Measurements from ENCODE around the gene RNU6-1.

Gene RNU6-1

GRCh38 chr15:67820992-67821783, 18.7 kb downstream of the RNU6-1 start:
- DNase-seq (ENCODE audit: low read depth), result no peak

GRCh38 chr15:67820122-67820991, 19.5 kb downstream of the RNU6-1 start:
- DNase-seq (ENCODE audit: low read depth), result no peak

DNA sequence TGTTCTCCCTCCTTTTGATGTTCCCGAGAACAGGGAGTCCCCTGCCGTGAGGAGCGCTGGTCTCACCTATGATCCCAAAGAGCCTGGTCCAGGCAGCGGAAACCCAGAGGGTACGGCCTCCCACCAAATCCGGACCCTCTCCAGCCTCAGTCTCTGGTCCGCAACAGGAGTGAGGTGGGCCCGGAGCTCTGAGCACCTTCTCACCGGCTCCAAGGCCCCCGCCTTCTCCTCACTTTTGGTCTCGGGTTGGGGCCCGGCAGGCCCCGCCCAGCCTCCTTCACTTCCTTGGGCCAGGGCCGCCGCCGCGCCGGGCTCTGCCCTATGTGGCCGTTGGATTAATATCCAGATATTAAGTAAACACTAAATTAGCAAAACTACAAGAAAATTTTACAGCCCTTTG, 20.2 kb downstream of the RNU6-1 start:
- DNase-seq (ENCODE audit: low read depth), result no peak

- no peak for DNase-seq (ENCODE audit: low read depth)
These were observed 21.4 kb downstream of the RNU6-1 start for GRCh38 chr15:67818464-67818863.

DNA sequence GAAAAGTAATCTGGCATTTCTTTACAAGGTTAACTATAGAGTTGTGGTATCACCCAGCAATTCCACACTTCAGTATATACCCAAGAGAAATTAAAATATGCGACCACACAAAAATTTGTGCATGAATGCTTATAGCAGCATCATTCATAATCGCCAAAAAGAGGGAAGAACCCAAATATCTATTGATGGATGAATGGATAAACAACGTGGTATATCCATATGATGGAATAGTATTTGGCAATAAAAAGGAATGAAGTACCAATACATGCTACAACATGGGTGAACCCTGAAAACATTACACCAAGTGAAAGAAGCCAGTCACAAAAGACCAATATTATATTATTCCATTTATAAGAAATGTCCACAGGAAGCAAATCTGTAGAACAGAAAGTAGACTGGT, 23.2 kb downstream of the RNU6-1 start:
- no peak for DNase-seq (ENCODE audit: low read depth)

DNA sequence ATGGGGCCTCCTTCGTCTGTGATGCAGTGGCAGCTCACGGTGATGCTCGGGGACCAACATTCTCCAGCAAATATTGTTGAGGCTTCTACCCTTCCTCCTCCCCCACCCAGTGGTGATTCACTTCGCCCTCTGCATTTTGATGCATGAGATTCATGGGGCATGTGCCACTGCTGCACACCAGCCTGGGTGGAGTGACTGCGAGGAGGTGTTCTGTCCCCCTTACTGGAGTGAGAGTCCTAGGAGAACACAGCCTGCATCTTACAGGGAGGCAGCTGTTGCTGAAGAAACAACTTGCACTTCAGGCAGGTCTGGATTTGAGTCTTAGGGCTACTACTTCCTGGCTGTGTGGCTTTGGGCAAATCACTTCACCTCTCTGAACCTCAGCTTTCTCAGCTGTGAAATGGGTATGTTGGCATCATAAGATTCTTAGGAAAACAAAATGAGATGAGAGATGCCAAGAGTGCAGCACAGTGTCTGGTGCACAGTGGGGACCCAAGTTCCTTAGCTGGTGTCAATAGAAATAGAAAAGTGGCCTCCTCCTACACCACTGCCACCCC, 24.7 kb downstream of the RNU6-1 start:
- no peak for DNase-seq (ENCODE audit: low read depth)

DNA sequence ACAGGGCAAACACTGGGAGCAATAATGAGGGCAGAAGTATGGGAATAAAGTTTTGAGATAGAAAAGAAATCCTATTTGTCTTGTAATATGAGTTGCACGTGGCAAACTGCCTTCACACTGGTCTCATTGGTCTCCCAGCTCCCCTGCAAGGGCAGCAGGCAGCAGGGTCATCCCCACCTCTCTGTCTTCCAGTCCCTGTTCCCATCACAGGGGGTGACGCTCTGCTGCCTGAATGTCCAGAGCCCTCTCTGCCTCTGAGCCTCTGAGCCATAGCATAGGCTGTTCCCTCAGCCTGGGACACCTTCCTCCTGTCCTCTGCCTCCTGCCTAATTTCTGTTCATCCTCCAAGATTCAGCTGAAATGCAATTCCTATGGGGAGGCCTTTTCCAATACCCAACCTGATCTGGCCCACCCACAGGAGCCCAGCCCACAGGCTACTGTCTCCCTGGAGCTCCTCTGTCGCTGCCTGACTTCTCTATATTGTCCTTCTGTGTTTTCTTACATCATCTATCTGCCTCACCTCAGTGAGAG, 26.7 kb downstream of the RNU6-1 start:
- DNase-seq (ENCODE audit: low read depth), result no peak

GRCh38 chr15:67812241-67812644, 27.6 kb downstream of the RNU6-1 start:
- DNase-seq (ENCODE audit: low read depth), result no peak

DNA sequence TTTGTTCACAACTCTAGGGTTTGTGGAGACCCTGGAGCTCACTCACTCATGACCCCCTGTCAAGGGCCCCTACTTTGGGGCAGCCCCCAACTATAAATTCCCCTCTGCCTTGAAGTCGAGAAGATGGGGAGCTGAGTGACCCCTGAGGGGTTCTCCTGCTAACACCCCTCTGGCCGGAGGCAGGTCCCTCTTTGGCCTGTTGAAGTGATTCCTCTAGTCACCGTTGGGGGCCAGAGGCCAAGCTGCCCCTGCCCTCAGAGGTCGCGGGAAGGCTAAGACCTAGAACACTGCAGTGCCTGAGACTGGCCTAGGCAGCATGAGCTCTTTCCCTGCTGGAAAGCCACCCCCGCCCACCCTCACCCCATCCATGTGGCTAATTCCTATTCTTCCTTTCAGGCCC, 30.0 kb downstream of the RNU6-1 start:
- no peak for DNase-seq (ENCODE audit: low read depth)

GRCh38 chr15:67809441-67809840, 30.4 kb downstream of the RNU6-1 start:
- DNase-seq (ENCODE audit: low read depth), result no peak

DNA sequence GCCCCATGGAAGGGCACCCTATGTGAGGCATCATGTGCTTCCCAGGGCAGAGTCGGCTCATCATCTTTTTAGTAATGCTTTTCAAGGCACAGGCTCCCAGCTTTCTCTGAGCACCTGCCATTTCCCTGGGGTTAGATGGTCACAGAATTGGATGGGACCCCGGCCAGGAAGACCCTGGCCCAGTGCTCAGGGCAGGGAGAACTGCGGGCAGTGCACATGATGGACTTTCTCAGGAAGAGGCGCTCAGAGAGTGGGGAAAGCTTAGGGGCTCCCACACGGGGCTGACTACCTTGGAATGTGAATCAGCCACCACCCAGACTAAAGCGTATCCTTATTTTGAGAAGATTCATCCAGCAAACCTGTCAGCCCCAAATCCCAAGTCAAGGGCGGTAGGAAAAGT, 31.0 kb downstream of the RNU6-1 start:
- DNase-seq (ENCODE audit: low read depth), result no peak

DNA sequence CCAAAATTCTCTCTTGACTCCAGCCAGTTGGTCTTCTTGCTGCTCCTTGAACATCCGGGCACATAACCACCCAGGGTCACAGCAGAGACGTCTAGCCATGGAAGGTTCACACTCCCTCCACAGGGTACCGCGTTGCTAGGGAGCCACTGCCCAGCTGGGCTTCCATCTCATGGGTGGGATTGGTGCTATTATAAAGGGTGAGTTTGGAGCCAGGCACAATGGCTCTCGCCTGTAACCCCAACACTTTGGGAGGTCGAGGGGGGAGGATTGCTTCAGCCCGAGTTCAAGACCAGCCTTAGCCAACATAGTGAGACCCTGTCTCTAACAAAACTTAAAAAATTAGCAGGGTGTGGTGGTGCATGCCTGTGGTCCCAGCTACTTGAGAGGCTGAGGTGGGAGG, 32.0 kb downstream of the RNU6-1 start:
- no peak for DNase-seq (ENCODE audit: low read depth)

GRCh38 chr15:67807141-67807540, 32.7 kb downstream of the RNU6-1 start:
- DNase-seq (ENCODE audit: low read depth), result no peak

GRCh38 chr15:67806536-67806935, 33.3 kb downstream of the RNU6-1 start:
- DNase-seq (ENCODE audit: low read depth), result no peak

DNA sequence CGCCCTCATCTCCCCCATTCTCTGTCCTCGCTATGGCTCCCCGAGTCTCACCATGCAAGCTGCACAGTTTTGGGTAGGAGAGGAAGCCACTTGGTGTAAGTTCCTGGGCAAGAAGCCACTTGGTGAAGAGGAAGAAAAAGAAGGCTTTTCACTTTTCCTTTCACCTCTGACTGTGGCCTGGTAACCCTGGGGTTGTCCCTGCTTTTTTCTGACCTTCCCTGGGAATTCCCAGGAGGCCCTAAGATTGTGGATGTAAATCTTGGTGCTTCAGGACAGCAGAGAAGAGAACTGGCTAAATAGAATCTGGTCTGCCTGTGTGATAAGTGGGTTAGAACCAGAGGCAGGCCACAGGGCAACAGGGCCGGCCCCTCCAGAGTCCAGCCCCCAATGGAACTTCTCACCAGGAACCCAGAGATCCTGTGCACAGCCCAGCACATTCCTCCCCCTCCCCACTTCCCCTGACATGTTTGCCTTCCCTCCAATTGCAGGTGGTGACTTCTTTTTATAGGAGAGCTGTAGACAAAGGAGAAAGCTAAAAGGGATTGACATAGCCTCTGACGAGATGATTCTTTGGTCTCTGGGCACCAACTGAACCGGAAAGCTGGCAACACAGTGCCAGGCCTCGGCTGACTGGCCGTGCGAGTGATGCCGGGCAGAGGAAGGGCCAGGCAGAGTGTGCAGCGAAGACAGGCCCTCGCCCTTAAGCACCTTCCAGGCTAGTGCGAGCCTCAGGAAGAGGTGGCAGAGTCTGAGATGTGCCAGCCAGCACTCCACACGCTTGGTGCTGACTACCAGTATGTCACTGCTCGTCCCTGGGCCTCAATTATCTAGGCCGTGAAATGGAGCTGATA, 34.0 kb downstream of the RNU6-1 start:
- no peak for DNase-seq (ENCODE audit: low read depth)

DNA sequence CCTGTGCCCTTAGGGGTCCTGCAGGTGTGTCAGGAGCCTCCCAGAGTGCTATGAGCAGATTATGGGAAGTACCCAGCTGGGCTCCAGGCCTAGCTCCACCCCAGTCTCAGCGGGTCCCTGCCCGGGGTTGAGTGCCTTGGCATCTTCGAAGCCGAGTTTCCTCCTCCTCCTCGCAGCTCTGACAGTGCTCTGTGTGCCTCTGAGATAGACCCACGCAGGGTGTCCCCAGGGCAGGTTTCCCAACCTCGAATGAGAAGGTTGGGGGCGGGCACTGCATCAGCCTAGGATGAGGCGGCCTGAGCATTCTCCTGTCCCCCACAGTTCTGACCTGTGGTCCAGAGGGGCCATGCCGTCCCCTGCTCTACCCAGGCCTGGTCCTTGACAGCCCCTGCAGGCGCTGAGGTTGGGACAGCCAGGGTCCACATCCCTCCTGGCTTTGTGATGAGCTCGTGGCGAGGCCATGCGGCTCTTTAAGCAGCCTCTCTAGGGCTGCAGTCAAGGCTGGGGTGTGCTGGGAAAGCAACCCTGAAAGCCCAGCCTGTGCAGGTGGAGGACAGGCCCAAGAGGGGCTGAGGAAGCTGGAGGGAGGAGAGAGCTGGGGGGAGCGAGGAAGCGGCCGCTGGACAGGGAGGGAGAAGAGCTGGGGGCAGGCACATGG, 34.7 kb downstream of the RNU6-1 start:
- no peak for DNase-seq (ENCODE audit: low read depth)

- no peak for DNase-seq (ENCODE audit: low read depth)
These were observed 35.6 kb downstream of the RNU6-1 start for GRCh38 chr15:67803996-67804843.

DNA sequence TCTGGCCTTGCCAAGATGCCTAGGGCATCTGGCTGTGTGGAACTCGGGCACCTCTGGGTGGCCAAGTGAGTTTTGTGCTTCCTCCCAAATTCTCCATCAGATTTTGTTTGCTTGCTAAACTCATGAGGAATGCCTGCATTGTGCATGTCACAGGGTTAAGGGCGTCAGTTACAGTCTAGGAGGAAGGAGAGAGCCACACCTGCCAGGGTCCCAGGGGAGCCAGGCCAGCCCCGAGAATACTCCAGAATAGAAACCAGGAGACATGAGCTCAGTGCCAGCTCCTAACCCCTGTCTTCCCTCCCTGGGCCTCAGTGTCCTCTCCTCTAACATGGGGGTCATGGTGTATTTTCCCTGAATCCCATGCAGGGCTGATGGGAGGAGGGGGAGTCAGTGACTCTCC, 36.5 kb downstream of the RNU6-1 start:
- DNase-seq (ENCODE audit: low read depth), result no peak

GRCh38 chr15:67801926-67802914, 37.6 kb downstream of the RNU6-1 start:
- no peak for DNase-seq (ENCODE audit: low read depth)

All from stimulated activated CD4-positive, alpha-beta T cell treated with anti-CD3 and anti-CD28 coated beads, Interleukin-2, amount 100 ng/mL, for 4 hours (primary cell).